Mesodermal cell (in vitro differentiated cells): ENCODE results near the gene SPPL3.

Experiments
- H3K27ac ChIP-seq: 2 replicates; pipeline ENCODE4 v1.7.0; 2013; ENCODE audit warnings: mild to moderate bottlenecking, low read depth, low read length, moderate library complexity; ENCODE audit not compliant: severe bottlenecking
- H3K36me3 ChIP-seq: 2 replicates; pipeline ENCODE4 v1.7.1; 2013; ENCODE audit warnings: mild to moderate bottlenecking, low read length, moderate library complexity; ENCODE audit not compliant: control insufficient read depth, insufficient read depth
- H3K4me1 ChIP-seq: one replicate; pipeline ENCODE4 v1.7.1; 2013; ENCODE audit warnings: mild to moderate bottlenecking, low read length; ENCODE audit not compliant: insufficient read depth, control insufficient read depth, poor library complexity, severe bottlenecking
- H3K4me3 ChIP-seq: 2 replicates; pipeline ENCODE4 v1.7.0; 2013; ENCODE audit warnings: low read length, control low read depth, mild to moderate bottlenecking; ENCODE audit not compliant: insufficient read depth, poor library complexity, severe bottlenecking; ENCODE audit errors: extremely low read depth
- H3K9me3 ChIP-seq: 2 replicates; pipeline ENCODE4 v1.7.1; 2013; ENCODE audit warnings: mild to moderate bottlenecking, low read length, moderate library complexity; ENCODE audit not compliant: control insufficient read depth
- WGBS, 2 experiments: methylation state at CpG; one replicate each; pipeline ENCODE4 v1.1.5; 2013; ENCODE audit warnings: missing lambda C conversion rate in 2 of 2; ENCODE audit not compliant: insufficient coverage in 2 of 2; 5-methylcytosine and 5-hydroxymethylcytosine counted together

Gene SPPL3

DNA sequence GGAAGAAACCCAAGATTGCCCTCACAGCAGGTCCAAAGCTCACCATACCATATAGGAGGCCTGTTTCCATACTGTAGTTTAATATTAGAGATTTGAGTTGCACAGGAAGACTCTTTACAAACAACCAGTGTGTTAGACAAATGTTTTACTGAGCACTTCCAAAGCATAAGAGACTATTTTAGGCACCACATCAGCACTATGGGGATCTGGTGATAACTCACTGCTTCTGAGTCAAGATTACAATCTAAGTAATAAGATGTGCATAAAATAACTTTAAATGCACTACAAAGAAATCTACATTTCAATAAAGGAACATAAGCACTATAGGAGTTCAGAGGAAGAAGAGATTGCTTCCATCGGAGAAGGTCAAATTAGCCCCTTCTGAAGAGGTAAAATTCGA, 71.4 kb downstream of the SPPL3 start:
- Histone ChIP-seq H3K4me3 (no peak overlapping the region), H3K9me3 (no peaks in the 10 kb centered on the region), H3K36me3 (no peaks in the 10 kb centered on the region), H3K4me1 (peaks cover 6% of the 10 kb centered on the region), H3K27ac (no peak overlapping the region)
- WGBS, 2 experiments: 75 to 100% methylated on average over 2 of the region's 2 CpGs

GRCh38 chr12:120831648-120832267, 72.4 kb downstream of the SPPL3 start:
- no peak overlapping the region for H3K4me3 ChIP-seq
- H3K4me1 ChIP-seq: peaks cover 6% of the 10 kb centered on the region
- peak overlapping the region; percentile 18 for H3K27ac ChIP-seq
- WGBS, 2 experiments: 43% methylated on average over 1 of the region's 2 CpGs; no CpG with 5 or more reads in 1 of the 2 experiments
- H3K9me3 ChIP-seq: no peaks in the 10 kb centered on the region
- no peaks in the 10 kb centered on the region for H3K36me3 ChIP-seq

DNA sequence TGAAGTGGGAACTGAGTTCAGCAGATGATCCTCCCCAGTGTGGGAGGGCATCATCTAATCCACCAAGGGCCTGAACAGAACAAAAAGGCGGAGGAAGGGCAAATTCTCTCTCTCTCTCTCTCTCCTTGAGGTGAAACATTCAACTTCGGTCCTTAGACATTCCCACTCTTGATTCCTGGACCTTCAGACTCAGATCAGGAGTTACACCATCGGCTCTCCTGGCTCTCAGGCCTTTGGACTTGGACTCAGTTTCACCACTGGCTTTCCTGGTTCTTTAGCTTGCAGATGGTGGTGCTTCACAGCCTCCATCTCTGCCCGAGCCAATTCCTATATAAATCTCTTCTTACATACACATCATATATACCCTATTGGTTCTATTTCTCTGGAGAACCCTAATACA, 73.2 kb downstream of the SPPL3 start:
- Histone ChIP-seq H3K36me3 (no peaks in the 10 kb centered on the region), H3K4me1 (peaks cover 6% of the 10 kb centered on the region), H3K9me3 (no peaks in the 10 kb centered on the region), H3K4me3 (no peak overlapping the region), H3K27ac (peak overlapping the region; percentile 19)
- WGBS, 2 experiments: 91 to 95% methylated on average over 4 of the region's 4 CpGs

GRCh38 chr12:120830052-120830940, 73.9 kb downstream of the SPPL3 start:
- 60% methylated on average over 1 of the region's 3 CpGs; no CpG with 5 or more reads in 1 of the 2 experiments for WGBS, 2 experiments

GRCh38 chr12:120826335-120826734, 77.8 kb downstream of the SPPL3 start:
- Histone ChIP-seq H3K9me3 (no peaks in the 10 kb centered on the region), H3K4me1 (peaks cover 4% of the 10 kb centered on the region), H3K36me3 (no peaks in the 10 kb centered on the region), H3K4me3 (no peak overlapping the region), H3K27ac (no peak overlapping the region)
- WGBS, 2 experiments: 100% methylated on average over 1 to 2 of the region's 4 CpGs

More at GRCh38 chr12:120830052-120830940, 73.9 kb downstream of the SPPL3 start:
- H3K27ac ChIP-seq: peak overlapping the region; percentile 19
- H3K4me1 ChIP-seq: no peaks in the 10 kb centered on the region
- no peak overlapping the region for H3K4me3 ChIP-seq
- no peaks in the 10 kb centered on the region for H3K9me3 ChIP-seq
- no peaks in the 10 kb centered on the region for H3K36me3 ChIP-seq

DNA sequence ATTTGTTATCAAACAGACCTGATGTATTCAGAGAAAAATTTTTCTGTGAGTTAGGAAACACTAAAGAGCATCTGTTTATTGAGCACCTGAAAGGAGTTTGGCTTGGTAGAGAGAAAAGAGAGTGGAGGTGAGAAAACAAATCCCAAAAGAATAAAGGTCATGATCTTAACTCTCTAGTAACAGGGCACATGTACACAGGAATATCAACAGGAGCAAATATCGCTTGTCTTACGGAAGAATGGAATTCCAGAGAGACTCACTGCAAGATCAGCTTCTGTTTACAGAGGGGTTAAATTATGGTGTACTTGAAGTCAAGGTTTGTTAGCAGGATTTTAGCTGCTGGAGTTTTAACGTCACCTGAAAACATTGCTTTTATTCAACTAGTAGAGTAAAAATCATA, 78.8 kb downstream of the SPPL3 start:
- Histone ChIP-seq H3K27ac (no peak overlapping the region), H3K9me3 (no peaks in the 10 kb centered on the region), H3K36me3 (no peaks in the 10 kb centered on the region), H3K4me3 (no peak overlapping the region), H3K4me1 (peaks cover 4% of the 10 kb centered on the region)
- 80 to 97% methylated on average over 2 to 3 of the region's 3 CpGs for WGBS, 2 experiments

GRCh38 chr12:120822832-120823503, 81.2 kb downstream of the SPPL3 start:
- Histone ChIP-seq H3K4me1 (peaks cover 8% of the 10 kb centered on the region), H3K27ac (peak overlapping the region; percentile 18), H3K36me3 (no peaks in the 10 kb centered on the region), H3K9me3 (no peaks in the 10 kb centered on the region), H3K4me3 (no peak overlapping the region)
- WGBS, 2 experiments: 57 to 69% methylated on average over 3 of the region's 9 CpGs

GRCh38 chr12:120821878-120822277, 82.3 kb downstream of the SPPL3 start:
- 100% methylated on average over 1 of the region's 2 CpGs for WGBS, 2 experiments
- Histone ChIP-seq H3K9me3 (no peaks in the 10 kb centered on the region), H3K27ac (no peak overlapping the region), H3K36me3 (no peaks in the 10 kb centered on the region), H3K4me3 (no peak overlapping the region), H3K4me1 (peaks cover 16% of the 10 kb centered on the region)

- no peak overlapping the region for H3K4me3 ChIP-seq
- H3K27ac ChIP-seq: no peak overlapping the region
- no peaks in the 10 kb centered on the region for H3K36me3 ChIP-seq
- peaks cover 16% of the 10 kb centered on the region for H3K4me1 ChIP-seq
- H3K9me3 ChIP-seq: no peaks in the 10 kb centered on the region
- 81 to 86% methylated on average over 7 of the region's 7 CpGs for WGBS, 2 experiments
Observed at GRCh38 chr12:120820884-120821510, 83.2 kb downstream of the SPPL3 start.

- H3K9me3 ChIP-seq: no peaks in the 10 kb centered on the region
- peak overlapping the region; percentile 77 for H3K27ac ChIP-seq
- 71 to 86% methylated on average over 1 of the region's 2 CpGs for WGBS, 2 experiments
- H3K4me3 ChIP-seq: no peak overlapping the region
- peaks cover 13% of the 10 kb centered on the region for H3K4me1 ChIP-seq
- H3K36me3 ChIP-seq: no peaks in the 10 kb centered on the region
Observed at GRCh38 chr12:120818416-120818815, 85.7 kb downstream of the SPPL3 start.
